Vagina (tissue), 2 donors: ENCODE results near the gene MPEG1. TPM values are rescaled to one million over a fixed set of nuclear protein-coding genes. Genes with fewer than 3 reads are reported as not detected.

Source experiments
- DNase-seq, 2 donors: peaks; one replicate each; pipeline ENCODE4 v3.0.0-alpha.2; 2017; ENCODE audit errors: extremely low spot score in 2 of 2
- H3K27ac ChIP-seq: fragments of 200-600 bp; sonication (generic); one replicate; pipeline ENCODE4 v1.5.1; 2019
- H3K27me3 ChIP-seq: fragments of 200-600 bp; sonication (generic); one replicate; pipeline ENCODE4 v1.5.1; 2019
- H3K36me3 ChIP-seq, 2 donors: fragments of 200-600 bp; sonication (generic); one replicate each; pipeline ENCODE4 v1.5.1; 2017 to 2019
- H3K4me1 ChIP-seq: fragments of 200-600 bp; sonication (generic); one replicate; pipeline ENCODE4 v1.5.1; 2019
- H3K4me3 ChIP-seq, 2 donors: fragments of 200-600 bp; sonication (generic); 1 replicate in 1 of 2; 2 replicates in 1 of 2; pipeline ENCODE4 v1.5.1; 2016 to 2019
- H3K9me3 ChIP-seq: fragments of 200-600 bp; sonication (generic); one replicate; pipeline ENCODE4 v1.5.1; 2019
- POLR2A ChIP-seq, 2 donors: fragments of 450-650 bp; IDR thresholded peaks; one replicate each; pipeline ENCODE4 v1.6.1; 2017; ENCODE audit warnings: antibody characterized with exemption in 2 of 2, mild to moderate bottlenecking in 2 of 2, moderate library complexity in 2 of 2
- POLR2AphosphoS5 ChIP-seq, 2 donors: sonication (generic); formaldehyde crosslinking; IDR thresholded peaks; one replicate each; pipeline ENCODE4 v1.9.0; 2017; ENCODE audit warnings: antibody characterized with exemption in 2 of 2, mild to moderate bottlenecking in 2 of 2, low read depth in 1 of 2; ENCODE audit not compliant: insufficient read depth in 1 of 2
- intact Hi-C: fragments of 100-400 bp; cut with DNase I; formaldehyde crosslinking; loops from one replicate; pipeline ENCODE4 v1.15.1; 2023
- total RNA-seq: library from RNA; depleted of rRNA; stranded (reverse); fragments of >200 nt; gene quantifications from one replicate; pipeline ENCODE4 v1.2.3, GENCODE V29; 2016
- TF ChIP-seq, protein P1 (sequence below), 3 experiments: fragments of 450-650 bp in 2 of 3; fragments of 200-600 bp in 1 of 3; sonication (generic) in 1 of 3; IDR thresholded peaks; one replicate each; pipeline ENCODE4 v1.5.1; 2017 to 2019; ENCODE audit warnings: antibody characterized with exemption in 3 of 3, mild to moderate bottlenecking in 2 of 3, moderate library complexity in 2 of 3

Gene MPEG1
- total RNA-seq, 1 donor from 2014 or later = 3.9 TPM

- Histone ChIP-seq H3K27me3 (no peaks in the 10 kb centered on the region), H3K4me1 (peaks cover 26% of the 10 kb centered on the region), H3K27ac (no peak overlapping the region), H3K4me3 (no peak overlapping the region), H3K36me3 (peaks cover 0 to 3% of the 10 kb centered on the region in 2 donors), H3K9me3 (no peaks in the 10 kb centered on the region)
- intact Hi-C loops = no loop called here
- TF ChIP-seq POLR2AphosphoS5 (IDR thresholded peaks at IDR 0.05; ENCODE audit: insufficient read depth in 1 of 2, low read depth in 1 of 2) (no peak), POLR2A (IDR thresholded peaks at IDR 0.05) (no peak)
- TF ChIP-seq, protein P1, sequence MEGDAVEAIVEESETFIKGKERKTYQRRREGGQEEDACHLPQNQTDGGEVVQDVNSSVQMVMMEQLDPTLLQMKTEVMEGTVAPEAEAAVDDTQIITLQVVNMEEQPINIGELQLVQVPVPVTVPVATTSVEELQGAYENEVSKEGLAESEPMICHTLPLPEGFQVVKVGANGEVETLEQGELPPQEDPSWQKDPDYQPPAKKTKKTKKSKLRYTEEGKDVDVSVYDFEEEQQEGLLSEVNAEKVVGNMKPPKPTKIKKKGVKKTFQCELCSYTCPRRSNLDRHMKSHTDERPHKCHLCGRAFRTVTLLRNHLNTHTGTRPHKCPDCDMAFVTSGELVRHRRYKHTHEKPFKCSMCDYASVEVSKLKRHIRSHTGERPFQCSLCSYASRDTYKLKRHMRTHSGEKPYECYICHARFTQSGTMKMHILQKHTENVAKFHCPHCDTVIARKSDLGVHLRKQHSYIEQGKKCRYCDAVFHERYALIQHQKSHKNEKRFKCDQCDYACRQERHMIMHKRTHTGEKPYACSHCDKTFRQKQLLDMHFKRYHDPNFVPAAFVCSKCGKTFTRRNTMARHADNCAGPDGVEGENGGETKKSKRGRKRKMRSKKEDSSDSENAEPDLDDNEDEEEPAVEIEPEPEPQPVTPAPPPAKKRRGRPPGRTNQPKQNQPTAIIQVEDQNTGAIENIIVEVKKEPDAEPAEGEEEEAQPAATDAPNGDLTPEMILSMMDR (IDR thresholded peaks at IDR 0.05) = no peak
- DNase-seq = no peak
Observed at GRCh38 chr11:59187035-59187434, 25.7 kb downstream of the MPEG1 start.

DNA sequence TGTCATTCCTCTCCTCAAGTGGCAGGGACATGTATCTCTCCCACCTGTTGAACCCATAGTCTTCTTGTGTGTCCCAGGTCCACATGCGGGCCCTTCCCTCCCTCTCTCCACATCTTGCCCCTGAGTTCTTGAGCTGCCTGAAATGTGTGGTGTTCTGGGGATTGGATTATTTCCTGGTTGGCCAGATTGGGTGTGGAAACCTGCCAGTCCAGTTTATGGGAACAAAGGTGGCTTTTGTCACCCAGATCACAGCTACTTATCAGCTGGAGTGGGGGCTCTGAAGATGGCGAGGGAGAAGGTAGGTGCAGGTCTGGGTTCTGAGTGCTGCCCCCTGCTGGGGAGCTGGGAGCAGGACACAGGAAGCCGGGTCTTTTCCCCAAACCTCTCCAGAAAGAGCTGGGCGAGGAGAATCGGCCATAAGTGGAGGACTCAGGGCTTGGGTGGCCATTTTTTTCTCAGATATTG lies 26.6 kb downstream of the MPEG1 start:
- intact Hi-C loops = no loop called here
- H3K27me3 ChIP-seq = no peaks in the 10 kb centered on the region
- peaks cover 0 to 6% of the 10 kb centered on the region in 2 donors for H3K36me3 ChIP-seq
- H3K4me3 ChIP-seq = no peak overlapping the region
- TF ChIP-seq POLR2AphosphoS5 (IDR thresholded peaks at IDR 0.05; ENCODE audit: insufficient read depth in 1 of 2, low read depth in 1 of 2) = no peak
- TF ChIP-seq, protein P1 (IDR thresholded peaks at IDR 0.05) = peak in 1 of 3 experiments; percentile 30
- no peaks in the 10 kb centered on the region for H3K9me3 ChIP-seq
- no peak for DNase-seq
- peaks cover 26% of the 10 kb centered on the region for H3K4me1 ChIP-seq
- no peak overlapping the region for H3K27ac ChIP-seq

GRCh38 chr11:59185386-59185945 lies 27.3 kb downstream of the MPEG1 start:
- H3K4me1 ChIP-seq = peaks cover 26% of the 10 kb centered on the region
- H3K4me3 ChIP-seq = no peak overlapping the region
- no peak overlapping the region for H3K27ac ChIP-seq
- no peaks in the 10 kb centered on the region for H3K9me3 ChIP-seq
- TF ChIP-seq POLR2AphosphoS5 (IDR thresholded peaks at IDR 0.05; ENCODE audit: insufficient read depth in 1 of 2, low read depth in 1 of 2) (no peak), POLR2A (IDR thresholded peaks at IDR 0.05) (no peak)
- TF ChIP-seq, protein P1 (IDR thresholded peaks at IDR 0.05) = no peak
- no peak for DNase-seq
- intact Hi-C loops = no loop called here
- H3K27me3 ChIP-seq = no peaks in the 10 kb centered on the region
- peaks cover 0 to 6% of the 10 kb centered on the region in 2 donors for H3K36me3 ChIP-seq

DNA sequence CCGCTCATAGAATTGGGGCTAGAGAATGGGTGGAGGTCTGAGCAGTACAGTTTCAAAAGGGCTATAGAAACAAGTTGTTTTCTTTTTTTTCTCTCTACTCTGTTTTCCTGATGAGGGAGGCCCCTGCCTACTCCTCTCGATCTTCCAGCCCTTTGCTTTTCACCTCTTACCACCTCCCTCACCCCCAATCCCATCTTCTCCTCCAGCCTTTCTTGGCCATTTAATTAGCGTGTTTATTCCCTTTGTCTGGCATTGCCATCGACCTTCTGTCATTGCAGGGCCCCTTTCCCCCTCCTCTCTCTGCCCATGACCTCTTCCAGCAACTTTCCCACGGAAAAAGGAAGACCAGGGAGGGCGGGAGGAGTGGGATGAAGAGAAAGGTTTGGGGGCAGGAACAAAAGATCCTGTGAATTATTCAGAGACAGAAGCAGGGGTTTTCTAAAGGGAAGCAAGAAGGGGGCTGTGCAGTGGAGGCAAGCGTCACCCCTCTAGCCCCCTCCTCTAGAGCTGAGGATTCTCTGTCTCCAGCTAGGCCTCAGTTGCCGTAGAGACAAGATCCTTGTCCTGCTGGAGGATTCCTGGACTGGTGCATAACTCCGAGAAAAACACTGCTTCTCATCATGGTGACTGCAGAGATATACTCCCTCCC lies 27.9 kb downstream of the MPEG1 start:
- H3K27me3 ChIP-seq = no peaks in the 10 kb centered on the region
- intact Hi-C loops = no loop called here
- TF ChIP-seq POLR2A (IDR thresholded peaks at IDR 0.05) = no peak
- TF ChIP-seq, protein P1 (IDR thresholded peaks at IDR 0.05) = no peak
- TF ChIP-seq POLR2AphosphoS5 (IDR thresholded peaks at IDR 0.05; ENCODE audit: insufficient read depth in 1 of 2, low read depth in 1 of 2) = no peak
- H3K27ac ChIP-seq = no peak overlapping the region
- peaks cover 26% of the 10 kb centered on the region for H3K4me1 ChIP-seq
- no peak overlapping the region for H3K4me3 ChIP-seq
- peaks cover 0 to 6% of the 10 kb centered on the region in 2 donors for H3K36me3 ChIP-seq
- H3K9me3 ChIP-seq = no peaks in the 10 kb centered on the region
- DNase-seq = no peak

DNA sequence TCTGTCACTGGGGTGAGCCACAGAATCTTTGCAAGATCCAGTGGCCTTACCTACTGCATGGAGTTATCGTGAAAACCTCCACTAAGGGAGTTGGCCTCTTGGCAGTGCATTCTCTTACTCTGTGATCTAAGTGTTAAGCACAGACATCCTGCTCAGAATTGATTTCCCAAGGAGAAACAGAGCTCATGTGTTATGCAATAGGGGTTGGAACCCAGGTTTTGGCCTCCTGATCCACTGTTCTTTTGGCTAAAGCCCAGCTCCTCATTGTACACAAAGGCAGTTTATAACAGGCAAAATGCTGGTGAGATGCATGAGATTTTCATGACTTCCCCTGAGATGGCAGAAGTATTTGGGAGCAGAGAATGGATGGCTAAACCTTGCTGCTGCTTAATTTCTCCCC lies 29.0 kb downstream of the MPEG1 start:
- H3K4me3 ChIP-seq = no peak overlapping the region
- no peak for DNase-seq
- TF ChIP-seq, protein P1 (IDR thresholded peaks at IDR 0.05) = no peak
- no peak for TF ChIP-seq POLR2A (IDR thresholded peaks at IDR 0.05)
- no peak for TF ChIP-seq POLR2AphosphoS5 (IDR thresholded peaks at IDR 0.05; ENCODE audit: insufficient read depth in 1 of 2, low read depth in 1 of 2)
- no peak overlapping the region for H3K27ac ChIP-seq
- intact Hi-C loops = no loop called here
- H3K36me3 ChIP-seq = peaks cover 0 to 6% of the 10 kb centered on the region in 2 donors
- no peaks in the 10 kb centered on the region for H3K27me3 ChIP-seq
- H3K4me1 ChIP-seq = peaks cover 26% of the 10 kb centered on the region
- no peaks in the 10 kb centered on the region for H3K9me3 ChIP-seq
